IPS-20b (cell line): Measurements from ENCODE around the gene NGF.

Source experiments
- H3K27ac ChIP-seq: one replicate; pipeline ENCODE4 v1.5.1; 2013; ENCODE audit warnings: low read length
- H3K27me3 ChIP-seq: 2 replicates; pipeline ENCODE4 v1.6.1; 2013; ENCODE audit warnings: mild to moderate bottlenecking, low read length, inconsistent platforms; ENCODE audit not compliant: insufficient read depth
- H3K36me3 ChIP-seq: 2 replicates; pipeline ENCODE4 v1.6.1; 2013; ENCODE audit warnings: low read depth, mild to moderate bottlenecking, inconsistent platforms, low read length, moderate library complexity; ENCODE audit not compliant: insufficient read depth
- H3K4me1 ChIP-seq: 2 replicates; pipeline ENCODE4 v1.6.1; 2013; ENCODE audit warnings: mild to moderate bottlenecking, control low read depth, inconsistent platforms, low read length, moderate library complexity; ENCODE audit not compliant: insufficient read depth
- H3K4me3 ChIP-seq: 2 replicates; pipeline ENCODE4 v1.5.1; 2013; ENCODE audit warnings: mild to moderate bottlenecking, low read length, inconsistent platforms
- H3K9ac ChIP-seq: 2 replicates; pipeline ENCODE4 v1.6.1; 2013; ENCODE audit warnings: low read depth, mild to moderate bottlenecking, inconsistent platforms, low read length, moderate library complexity
- H3K9me3 ChIP-seq: 2 replicates; pipeline ENCODE4 v1.6.1; 2013; ENCODE audit warnings: mild to moderate bottlenecking, low read depth, low read length, inconsistent platforms; ENCODE audit not compliant: insufficient read depth

NGF gene

GRCh38 chr1:115332813-115333608 lies 5.0 kb downstream of the NGF start:
- Histone ChIP-seq H3K9me3 (no peaks in the 10 kb centered on the region), H3K4me1 (peaks cover 6% of the 10 kb centered on the region; the same call in 1 of the 2 replicates), H3K9ac (no peak overlapping the region), H3K27ac (no peak overlapping the region), H3K27me3 (peaks cover 32% of the 10 kb centered on the region), H3K36me3 (no peaks in the 10 kb centered on the region), H3K4me3 (no peak overlapping the region)

- Histone ChIP-seq H3K4me3 (no peak overlapping the region), H3K9me3 (no peaks in the 10 kb centered on the region), H3K9ac (no peak overlapping the region), H3K36me3 (no peaks in the 10 kb centered on the region), H3K27me3 (peaks cover 19% of the 10 kb centered on the region), H3K27ac (no peak overlapping the region), H3K4me1 (peaks cover 5% of the 10 kb centered on the region; the same call in 1 of the 2 replicates)
Measured at GRCh38 chr1:115331558-115332331, 6.3 kb downstream of the NGF start.

GRCh38 chr1:115330480-115331013 lies 7.5 kb downstream of the NGF start:
- Histone ChIP-seq H3K27ac (no peak overlapping the region), H3K9ac (no peak overlapping the region), H3K4me1 (peaks cover 4% of the 10 kb centered on the region; the same call in 1 of the 2 replicates)

GRCh38 chr1:115329965-115330364 lies 8.1 kb downstream of the NGF start:
- peaks cover 2% of the 10 kb centered on the region; the same call in 1 of the 2 replicates for H3K27me3 ChIP-seq
- H3K4me1 ChIP-seq: peaks cover 4% of the 10 kb centered on the region; the same call in 1 of the 2 replicates
- H3K36me3 ChIP-seq: no peaks in the 10 kb centered on the region
- no peak overlapping the region for H3K27ac ChIP-seq
- H3K4me3 ChIP-seq: no peak overlapping the region
- no peaks in the 10 kb centered on the region for H3K9me3 ChIP-seq
- no peak overlapping the region for H3K9ac ChIP-seq

More at GRCh38 chr1:115330480-115331013, 7.5 kb downstream of the NGF start:
- Histone ChIP-seq H3K36me3 (no peaks in the 10 kb centered on the region), H3K9me3 (no peaks in the 10 kb centered on the region), H3K4me3 (no peak overlapping the region), H3K27me3 (peaks cover 7% of the 10 kb centered on the region)

GRCh38 chr1:115327270-115327669 lies 10.8 kb downstream of the NGF start:
- no peaks in the 10 kb centered on the region; the same call in 1 of the 2 replicates for H3K27me3 ChIP-seq
- H3K4me1 ChIP-seq: peaks cover 4% of the 10 kb centered on the region; the same call in 1 of the 2 replicates
- H3K4me3 ChIP-seq: no peak overlapping the region
- no peak overlapping the region for H3K9ac ChIP-seq
- no peak overlapping the region for H3K27ac ChIP-seq
- H3K9me3 ChIP-seq: no peaks in the 10 kb centered on the region
- H3K36me3 ChIP-seq: no peaks in the 10 kb centered on the region

GRCh38 chr1:115326419-115326818 lies 11.6 kb downstream of the NGF start:
- Histone ChIP-seq H3K27me3 (no peaks in the 10 kb centered on the region; the same call in 1 of the 2 replicates), H3K4me1 (peaks cover 4% of the 10 kb centered on the region; the same call in 1 of the 2 replicates), H3K9ac (no peak overlapping the region), H3K36me3 (no peaks in the 10 kb centered on the region), H3K9me3 (no peaks in the 10 kb centered on the region), H3K27ac (no peak overlapping the region), H3K4me3 (no peak overlapping the region)

- Histone ChIP-seq H3K27me3 (no peaks in the 10 kb centered on the region), H3K9me3 (no peaks in the 10 kb centered on the region), H3K4me1 (peaks cover 4% of the 10 kb centered on the region; the same call in 1 of the 2 replicates), H3K27ac (no peak overlapping the region), H3K9ac (no peak overlapping the region), H3K36me3 (no peaks in the 10 kb centered on the region), H3K4me3 (no peak overlapping the region)
Measured at GRCh38 chr1:115325874-115326273, 12.2 kb downstream of the NGF start.

- Histone ChIP-seq H3K27ac (no peak overlapping the region), H3K9ac (no peak overlapping the region), H3K27me3 (no peaks in the 10 kb centered on the region), H3K36me3 (no peaks in the 10 kb centered on the region), H3K9me3 (no peaks in the 10 kb centered on the region), H3K4me3 (no peak overlapping the region), H3K4me1 (peaks cover 4% of the 10 kb centered on the region; the same call in 1 of the 2 replicates)
Measured at GRCh38 chr1:115324649-115325420, 13.2 kb downstream of the NGF start.

GRCh38 chr1:115323366-115324004 lies 14.6 kb downstream of the NGF start:
- Histone ChIP-seq H3K36me3 (no peaks in the 10 kb centered on the region), H3K27ac (no peak overlapping the region), H3K27me3 (no peaks in the 10 kb centered on the region)

GRCh38 chr1:115322631-115323030 lies 15.4 kb downstream of the NGF start:
- no peak overlapping the region for H3K4me3 ChIP-seq
- H3K4me1 ChIP-seq: no peaks in the 10 kb centered on the region; the same call in 1 of the 2 replicates
- no peaks in the 10 kb centered on the region for H3K36me3 ChIP-seq
- H3K9me3 ChIP-seq: no peaks in the 10 kb centered on the region
- no peak overlapping the region for H3K27ac ChIP-seq
- no peak overlapping the region for H3K9ac ChIP-seq
- H3K27me3 ChIP-seq: no peaks in the 10 kb centered on the region

More at GRCh38 chr1:115323366-115324004, 14.6 kb downstream of the NGF start:
- H3K4me1 ChIP-seq: peaks cover 4% of the 10 kb centered on the region; the same call in 1 of the 2 replicates
- no peak overlapping the region for H3K4me3 ChIP-seq
- H3K9me3 ChIP-seq: no peaks in the 10 kb centered on the region
- H3K9ac ChIP-seq: no peak overlapping the region
